ENCODE measurements around the gene ORAI2. TPM values are rescaled to one million over a fixed set of nuclear protein-coding genes. Genes with fewer than 3 reads are reported as not detected.

Gene ORAI2
- total RNA-seq, 1 donor from 2014 or later: 20.0 TPM

DNA sequence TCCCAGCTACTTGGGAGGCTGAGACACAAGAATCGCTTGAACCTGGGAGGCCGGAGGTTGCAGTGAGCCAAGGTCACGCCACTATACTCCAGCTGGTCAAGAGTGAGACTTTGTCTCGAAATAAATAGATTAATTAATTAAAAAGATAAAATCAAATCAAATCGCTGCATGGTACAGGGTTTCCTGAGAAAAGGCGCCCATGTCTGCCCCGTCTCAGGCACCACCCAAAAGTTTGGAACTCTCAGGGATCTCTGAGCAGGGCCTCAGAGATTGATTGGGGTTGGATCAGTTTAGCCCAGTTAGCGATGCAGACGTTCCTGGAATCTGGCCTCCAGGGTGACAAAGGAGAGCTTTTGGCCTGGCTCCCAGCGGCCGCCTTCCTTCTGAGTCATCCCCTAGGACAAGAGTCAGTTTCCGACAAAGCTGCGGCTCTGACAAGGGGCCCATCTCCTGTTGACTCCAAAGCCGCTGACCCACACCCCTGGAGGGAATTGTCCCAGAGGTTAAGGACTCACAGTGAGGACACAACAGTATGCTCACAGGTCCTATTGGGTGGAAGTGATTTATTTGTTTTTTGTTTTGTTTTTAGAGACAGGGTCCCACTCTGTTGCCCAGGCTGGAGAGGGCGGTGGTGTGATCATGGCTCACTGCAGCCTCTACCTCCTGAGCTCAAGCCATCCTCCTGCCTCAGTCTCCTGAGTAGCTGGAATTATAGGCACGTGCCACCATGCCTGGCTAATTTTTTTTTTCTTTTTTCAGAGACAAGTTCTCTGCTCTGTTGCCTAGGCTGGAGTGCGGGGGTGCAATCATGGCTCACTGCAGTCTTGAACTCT lies 6.8 kb downstream of the ORAI2 start:
- no peak for DNase-seq
- ATAC-seq: peak; percentile 77
- no peaks in the 10 kb centered on the region for H3K27me3 ChIP-seq
- intact Hi-C loops (cut with DNase I): no loop called here
- H3K4me1 ChIP-seq: no peaks in the 10 kb centered on the region
- peaks cover 5% of the 10 kb centered on the region for H3K36me3 ChIP-seq
- TF ChIP-seq, protein P1, sequence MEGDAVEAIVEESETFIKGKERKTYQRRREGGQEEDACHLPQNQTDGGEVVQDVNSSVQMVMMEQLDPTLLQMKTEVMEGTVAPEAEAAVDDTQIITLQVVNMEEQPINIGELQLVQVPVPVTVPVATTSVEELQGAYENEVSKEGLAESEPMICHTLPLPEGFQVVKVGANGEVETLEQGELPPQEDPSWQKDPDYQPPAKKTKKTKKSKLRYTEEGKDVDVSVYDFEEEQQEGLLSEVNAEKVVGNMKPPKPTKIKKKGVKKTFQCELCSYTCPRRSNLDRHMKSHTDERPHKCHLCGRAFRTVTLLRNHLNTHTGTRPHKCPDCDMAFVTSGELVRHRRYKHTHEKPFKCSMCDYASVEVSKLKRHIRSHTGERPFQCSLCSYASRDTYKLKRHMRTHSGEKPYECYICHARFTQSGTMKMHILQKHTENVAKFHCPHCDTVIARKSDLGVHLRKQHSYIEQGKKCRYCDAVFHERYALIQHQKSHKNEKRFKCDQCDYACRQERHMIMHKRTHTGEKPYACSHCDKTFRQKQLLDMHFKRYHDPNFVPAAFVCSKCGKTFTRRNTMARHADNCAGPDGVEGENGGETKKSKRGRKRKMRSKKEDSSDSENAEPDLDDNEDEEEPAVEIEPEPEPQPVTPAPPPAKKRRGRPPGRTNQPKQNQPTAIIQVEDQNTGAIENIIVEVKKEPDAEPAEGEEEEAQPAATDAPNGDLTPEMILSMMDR (IDR thresholded peaks at IDR 0.05): no peak
- no peak overlapping the region for H3K4me3 ChIP-seq
- H3K9me3 ChIP-seq: no peaks in the 10 kb centered on the region
- peak overlapping the region; percentile 65 for H3K27ac ChIP-seq

DNA sequence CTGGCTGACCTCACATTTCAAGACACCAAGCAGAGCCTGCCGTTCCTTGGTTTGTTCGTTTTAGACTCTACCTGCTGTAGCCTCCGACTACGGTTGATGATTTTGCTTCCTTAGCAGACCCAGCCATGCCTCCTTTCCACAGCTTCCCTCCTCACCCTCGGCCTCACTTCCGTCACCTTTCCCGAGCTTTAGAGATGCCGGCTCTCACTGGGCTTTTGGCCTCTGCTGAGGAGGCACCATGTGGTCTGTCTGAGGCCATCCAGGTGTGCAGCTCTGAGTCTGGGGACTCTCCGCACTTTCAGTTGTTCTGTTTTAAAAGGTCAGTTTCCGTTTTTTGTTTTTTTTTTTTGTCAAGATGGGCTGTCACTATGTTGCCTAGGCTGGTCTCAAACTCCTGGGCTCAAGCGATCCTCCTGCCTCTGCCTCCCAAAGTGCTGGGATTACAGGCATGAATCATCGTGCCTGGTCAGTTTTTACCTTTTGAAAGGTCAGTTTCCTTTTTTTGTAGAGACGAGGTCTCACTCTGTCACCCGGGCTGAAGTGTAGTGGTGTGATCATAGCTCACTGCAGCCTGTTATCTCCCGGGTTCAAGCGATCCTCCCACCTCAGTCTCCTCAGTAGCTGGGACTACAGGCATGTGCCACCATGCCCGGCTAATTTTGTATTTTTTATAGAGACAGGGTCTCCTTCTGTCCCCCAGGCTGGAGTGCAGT lies 11.7 kb downstream of the ORAI2 start:
- DNase-seq (no peak), ATAC-seq (no peak)
- Histone ChIP-seq H3K9me3 (no peaks in the 10 kb centered on the region), H3K4me3 (no peak overlapping the region), H3K27ac (no peak overlapping the region), H3K36me3 (no peaks in the 10 kb centered on the region), H3K27me3 (no peaks in the 10 kb centered on the region), H3K4me1 (no peaks in the 10 kb centered on the region)
- TF ChIP-seq, protein P1 (IDR thresholded peaks at IDR 0.05): no peak
- intact Hi-C loops (cut with DNase I): no loop called here

DNA sequence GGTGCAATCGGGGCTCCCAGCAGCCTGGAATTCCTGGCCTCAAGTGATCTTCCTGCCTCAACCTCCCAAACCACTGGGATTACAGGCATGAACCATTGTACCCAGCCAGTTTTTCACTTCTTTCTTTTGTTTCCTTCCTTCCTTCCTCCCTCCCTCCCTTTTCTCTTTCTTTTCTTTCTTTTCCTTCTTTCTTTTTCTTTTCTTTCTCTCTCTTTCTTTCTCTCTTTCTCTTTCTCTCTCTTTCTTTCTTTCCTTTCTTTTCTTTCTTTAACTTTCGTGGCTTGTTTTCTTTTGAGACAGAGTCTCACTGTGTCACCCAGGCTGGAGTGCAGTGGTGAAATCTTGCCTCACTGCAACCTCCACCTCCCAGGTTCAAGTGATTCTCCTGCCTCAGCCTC lies 12.3 kb downstream of the ORAI2 start:
- ATAC-seq: no peak
- Histone ChIP-seq H3K4me3 (no peak overlapping the region), H3K9me3 (no peaks in the 10 kb centered on the region), H3K36me3 (no peaks in the 10 kb centered on the region), H3K27ac (no peak overlapping the region), H3K27me3 (no peaks in the 10 kb centered on the region), H3K4me1 (no peaks in the 10 kb centered on the region)
- no peak for DNase-seq
- intact Hi-C loops (cut with DNase I): no loop called here
- TF ChIP-seq, protein P1 (IDR thresholded peaks at IDR 0.05): no peak

DNA sequence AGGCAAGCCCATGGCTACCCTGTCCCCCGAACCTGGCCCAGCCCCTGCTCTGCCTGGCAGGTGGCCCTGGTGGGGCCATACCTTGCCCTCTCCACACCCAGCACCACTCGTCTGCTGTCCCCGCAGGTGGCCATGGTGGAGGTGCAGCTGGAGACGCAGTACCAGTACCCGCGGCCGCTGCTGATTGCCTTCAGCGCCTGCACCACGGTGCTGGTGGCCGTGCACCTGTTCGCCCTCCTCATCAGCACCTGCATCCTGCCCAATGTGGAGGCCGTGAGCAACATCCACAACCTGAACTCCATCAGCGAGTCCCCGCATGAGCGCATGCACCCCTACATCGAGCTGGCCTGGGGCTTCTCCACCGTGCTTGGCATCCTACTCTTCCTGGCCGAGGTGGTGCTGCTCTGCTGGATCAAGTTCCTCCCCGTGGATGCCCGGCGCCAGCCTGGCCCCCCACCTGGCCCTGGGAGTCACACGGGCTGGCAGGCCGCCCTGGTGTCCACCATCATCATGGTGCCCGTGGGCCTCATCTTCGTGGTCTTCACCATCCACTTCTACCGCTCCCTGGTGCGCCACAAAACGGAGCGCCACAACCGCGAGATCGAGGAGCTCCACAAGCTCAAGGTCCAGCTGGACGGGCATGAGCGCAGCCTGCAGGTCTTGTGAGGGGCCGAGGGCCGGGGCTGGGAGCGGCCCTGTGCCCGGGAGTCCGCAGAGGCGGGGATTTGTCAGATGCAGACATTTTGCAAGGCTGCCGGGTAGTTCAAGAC lies 13.2 kb downstream of the ORAI2 start:
- H3K27me3 ChIP-seq: no peaks in the 10 kb centered on the region
- intact Hi-C loops (cut with DNase I): no loop called here
- TF ChIP-seq, protein P1 (IDR thresholded peaks at IDR 0.05): no peak
- ATAC-seq: peak; percentile 23
- no peak overlapping the region for H3K4me3 ChIP-seq
- no peaks in the 10 kb centered on the region for H3K4me1 ChIP-seq
- H3K9me3 ChIP-seq: no peaks in the 10 kb centered on the region
- DNase-seq: no peak
- no peak overlapping the region for H3K27ac ChIP-seq
- no peaks in the 10 kb centered on the region for H3K36me3 ChIP-seq

DNA sequence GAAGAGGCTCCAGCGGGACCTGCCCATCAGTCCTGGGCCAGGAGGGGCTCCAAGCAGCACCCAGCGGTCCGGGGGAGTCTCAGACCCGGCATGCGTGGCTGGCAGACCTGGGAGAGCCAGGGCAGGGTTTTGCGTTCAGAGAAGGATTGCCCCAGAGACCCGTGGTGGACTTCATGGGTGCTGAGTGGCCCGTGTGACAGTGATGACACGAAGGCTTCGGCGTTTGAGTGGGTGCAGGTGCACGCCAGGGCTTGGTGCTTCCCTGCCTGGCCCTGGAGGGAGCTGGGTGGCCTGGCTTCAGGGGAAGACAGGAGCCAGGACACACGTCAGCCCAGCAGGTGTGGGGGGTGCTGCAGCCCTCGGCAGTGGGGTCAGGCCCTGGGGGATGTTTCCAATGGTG lies 13.9 kb downstream of the ORAI2 start:
- TF ChIP-seq, protein P1 (IDR thresholded peaks at IDR 0.05): no peak
- DNase-seq (no peak), ATAC-seq (no peak)
- Histone ChIP-seq H3K27me3 (no peaks in the 10 kb centered on the region), H3K4me1 (no peaks in the 10 kb centered on the region), H3K4me3 (no peak overlapping the region), H3K27ac (no peak overlapping the region), H3K36me3 (no peaks in the 10 kb centered on the region), H3K9me3 (no peaks in the 10 kb centered on the region)
- intact Hi-C loops (cut with DNase I): no loop called here
